T-helper 2 cell (primary cell): ENCODE results near the gene ZFAND2A.
"Not testable (repeated sequence)": the region's sequence is repeated elsewhere in the genome, so short reads cannot be mapped to it uniquely, and the experiment has no call there.

Experiments
- DNase-seq, 5 experiments: peaks; one replicate each; pipeline versions ENCODE4 v3.0.0 to v3.0.0-alpha.2; 2012 to 2022

Gene ZFAND2A

GRCh38 chr7:1122832-1123501 lies 37.0 kb downstream of the ZFAND2A start:
- no peak for DNase-seq

GRCh38 chr7:1121886-1122831 lies 37.8 kb downstream of the ZFAND2A start:
- DNase-seq = no peak

DNA sequence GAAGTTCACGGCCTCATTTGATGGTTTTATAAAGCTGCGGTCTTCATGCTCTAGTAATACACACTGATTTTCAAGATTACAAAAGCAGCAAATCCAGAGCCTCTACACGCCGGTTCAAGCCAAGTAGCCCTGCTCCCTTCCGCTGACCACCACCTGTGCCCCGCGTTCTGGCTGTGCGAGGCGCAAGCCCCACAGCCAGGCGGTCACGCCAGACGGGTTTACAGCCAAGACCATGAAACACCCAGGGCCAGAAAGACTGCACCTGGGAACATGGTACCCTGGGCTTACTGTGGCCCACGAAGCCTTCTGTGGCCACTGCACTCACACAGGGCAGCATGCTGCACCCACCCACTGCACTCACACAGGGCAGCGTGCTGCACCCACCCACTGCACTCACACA lies 38.5 kb downstream of the ZFAND2A start:
- DNase-seq = no peak

DNA sequence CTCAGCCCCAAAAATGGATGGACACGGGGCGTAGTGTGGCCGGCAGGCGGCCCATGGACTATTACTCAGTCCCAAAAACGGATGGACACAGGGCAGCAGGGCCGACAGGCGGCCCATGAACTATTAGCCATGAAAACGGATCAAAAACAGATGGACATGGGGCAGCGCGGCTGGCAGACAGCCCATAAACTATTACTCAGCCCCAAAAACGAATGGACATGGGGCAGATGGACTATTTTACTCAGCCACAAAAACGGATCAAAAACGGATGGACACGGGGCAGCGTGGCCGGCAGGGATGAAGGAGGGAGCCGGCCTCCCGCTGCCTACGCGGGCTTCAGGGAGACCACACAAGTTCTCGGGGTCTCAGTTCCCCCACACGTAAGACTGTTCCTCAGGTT lies 39.2 kb downstream of the ZFAND2A start:
- no peak for DNase-seq

GRCh38 chr7:1119201-1119600 lies 40.8 kb downstream of the ZFAND2A start:
- DNase-seq = no peak

- DNase-seq = no peak
These were observed 42.6 kb downstream of the ZFAND2A start for GRCh38 chr7:1117321-1117928.

- not testable (repeated sequence) for DNase-seq
These were observed 43.5 kb downstream of the ZFAND2A start for GRCh38 chr7:1116383-1117008.

- DNase-seq = not testable (repeated sequence)
These were observed 44.6 kb downstream of the ZFAND2A start for GRCh38 chr7:1115171-1116045.

DNA sequence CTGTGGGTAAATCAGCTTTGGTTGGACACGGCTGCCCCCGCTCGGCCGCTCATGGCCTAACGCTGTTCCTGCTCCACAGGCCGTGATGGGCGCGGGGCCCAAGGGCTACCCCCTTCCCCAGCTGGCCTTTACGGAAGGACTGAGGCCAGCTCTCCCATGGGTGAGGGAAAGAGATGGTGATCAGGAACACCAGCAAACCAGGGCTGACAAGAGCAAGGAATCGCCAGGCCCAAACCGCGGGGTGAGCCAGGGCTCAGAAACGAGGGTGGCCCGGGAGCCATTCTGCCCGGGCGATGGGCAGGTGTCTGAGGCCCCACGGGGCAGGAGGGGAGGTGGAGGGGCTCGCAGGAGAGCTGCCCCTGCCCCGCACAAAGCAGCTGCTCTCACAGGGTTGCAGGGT lies 45.5 kb downstream of the ZFAND2A start:
- DNase-seq = no peak

- DNase-seq = no peak
These were observed 45.9 kb downstream of the ZFAND2A start for GRCh38 chr7:1114088-1114487.

- no peak for DNase-seq
These were observed 46.5 kb downstream of the ZFAND2A start for GRCh38 chr7:1113548-1113885.

DNA sequence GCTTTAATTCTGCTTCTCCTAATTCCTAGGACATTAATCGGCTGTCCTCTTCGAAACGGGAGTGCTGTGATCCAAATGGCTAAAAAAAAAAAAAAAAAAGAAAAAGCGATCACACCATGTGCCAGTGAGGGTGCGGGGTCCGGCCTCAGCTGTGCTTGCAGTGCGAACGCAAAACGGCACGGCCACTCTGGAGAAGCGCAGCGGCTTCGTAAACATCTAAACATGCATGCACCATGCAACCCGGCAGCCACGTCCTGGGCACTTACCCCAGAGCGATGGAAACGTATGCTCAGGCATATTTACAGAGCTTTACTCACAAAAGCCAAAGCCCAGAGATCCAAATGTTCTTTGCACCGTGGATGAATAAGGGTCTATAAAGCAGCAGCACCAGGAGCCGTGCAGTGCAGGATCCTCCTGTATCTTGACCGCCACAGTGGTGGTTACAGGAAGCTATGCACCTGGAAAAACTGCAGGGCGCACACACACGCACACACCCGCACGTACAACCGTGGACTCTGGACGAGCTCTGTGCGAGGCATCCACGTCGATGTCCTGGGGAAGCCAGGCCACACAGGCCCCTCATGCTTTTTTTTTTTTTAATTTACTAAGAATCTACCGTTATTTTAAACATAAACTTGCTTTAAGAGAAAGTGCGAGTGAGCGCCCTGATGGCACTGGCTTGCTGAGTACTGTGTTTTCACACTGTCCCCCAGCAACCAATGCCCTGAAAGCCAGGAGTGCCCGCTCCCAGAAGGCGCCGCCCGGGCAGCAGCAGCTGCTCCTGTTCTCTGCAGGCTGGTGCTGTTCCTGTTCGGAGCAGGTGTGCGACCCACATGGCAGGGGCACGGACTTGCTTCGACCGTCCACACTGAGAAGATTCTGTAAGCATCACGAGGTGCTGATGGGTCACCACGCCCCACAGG lies 47.1 kb downstream of the ZFAND2A start:
- DNase-seq = no peak

DNA sequence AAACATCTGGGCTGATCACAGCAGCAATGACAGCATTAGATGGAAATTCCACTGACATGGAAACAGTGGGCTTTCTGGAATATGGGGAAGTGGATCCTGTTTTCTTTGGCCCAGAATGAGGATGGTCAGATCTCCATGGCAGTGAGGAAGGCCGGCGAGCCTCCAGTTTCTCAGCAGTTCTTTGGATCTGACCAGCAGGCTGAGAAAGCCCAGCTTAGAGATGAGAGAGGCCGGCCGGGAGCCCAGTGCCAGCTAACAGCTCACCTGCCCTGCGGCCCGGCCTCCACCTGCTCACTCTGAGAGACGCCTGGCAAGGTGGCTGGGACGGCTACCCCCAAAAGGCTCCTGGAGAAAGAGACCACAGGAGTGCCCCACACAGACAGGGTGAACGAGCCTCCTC lies 47.9 kb downstream of the ZFAND2A start:
- DNase-seq = no peak

DNA sequence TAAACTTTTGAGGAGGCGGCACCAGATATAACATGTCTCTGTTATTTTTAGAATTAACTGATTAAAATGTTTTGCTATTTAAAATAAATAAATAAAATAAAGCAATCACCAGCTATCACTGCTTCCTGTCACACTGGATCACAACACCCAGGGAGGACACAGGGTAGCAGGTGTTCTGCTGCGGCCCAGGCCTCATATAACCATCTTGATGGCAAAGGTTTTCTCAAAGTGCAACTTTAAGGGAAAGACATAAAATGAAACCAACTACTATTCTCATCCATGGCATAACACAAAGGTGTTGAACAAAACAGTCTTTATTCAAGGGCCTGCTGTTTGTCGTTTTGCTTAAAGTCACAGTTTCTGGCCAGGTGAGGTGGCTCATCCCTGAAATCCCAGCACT lies 48.8 kb downstream of the ZFAND2A start:
- no peak for DNase-seq

- no peak for DNase-seq
These were observed 49.6 kb downstream of the ZFAND2A start for GRCh38 chr7:1110358-1110757.

DNA sequence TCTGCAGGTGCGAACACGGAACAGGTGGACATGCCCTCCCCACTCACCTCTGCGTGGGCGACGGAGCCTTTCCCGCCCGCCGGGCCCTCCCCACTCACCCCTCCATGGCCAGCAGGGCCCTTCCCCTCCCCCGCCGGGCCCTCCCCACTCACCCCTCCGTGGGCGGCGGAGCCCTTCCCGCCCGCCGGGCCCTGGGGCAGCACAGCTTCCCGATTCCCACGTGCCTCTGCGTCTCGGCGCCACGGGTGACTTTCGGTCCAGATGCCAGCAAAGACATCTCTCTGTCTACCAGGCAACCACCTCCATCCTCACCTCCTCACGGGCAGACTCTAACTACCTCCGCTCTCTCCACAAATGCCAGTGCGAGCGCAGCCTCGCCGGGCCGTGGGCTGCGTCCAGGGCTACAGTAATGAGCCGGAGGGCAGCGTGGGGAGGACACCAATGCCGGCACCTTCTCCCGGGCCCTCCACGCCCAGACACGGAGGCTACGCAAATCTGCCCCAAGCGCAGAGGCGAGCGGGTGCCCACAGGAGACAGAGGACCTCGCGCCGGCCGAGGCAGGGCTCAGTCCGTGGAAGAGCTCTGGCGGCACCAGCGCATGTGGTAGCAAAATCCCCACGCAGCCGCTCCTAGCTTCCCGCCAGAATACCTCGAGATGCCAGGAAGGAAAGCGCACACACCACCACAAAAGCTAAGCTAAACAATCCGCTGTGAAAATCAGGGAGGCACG lies 50.2 kb downstream of the ZFAND2A start:
- no peak for DNase-seq

- DNase-seq = no peak
These were observed 51.6 kb downstream of the ZFAND2A start for GRCh38 chr7:1108264-1108920.

GRCh38 chr7:1106793-1107421 lies 53.1 kb downstream of the ZFAND2A start:
- DNase-seq = no peak

- DNase-seq = no peak
These were observed 53.8 kb downstream of the ZFAND2A start for GRCh38 chr7:1106063-1106792.
